DND-41 (cell line): ENCODE data around the gene LTBP1.

Source experiments
- CTCF ChIP-seq: IDR thresholded peaks from 2 replicates; pipeline ENCODE4 v1.5.1; 2012; ENCODE audit warnings: borderline replicate concordance, low read length, moderate library complexity, mild to moderate bottlenecking; ENCODE audit not compliant: poor library complexity, severe bottlenecking; ENCODE audit errors: extremely low read depth
- EZH2 ChIP-seq: IDR thresholded peaks from 3 replicates; pipeline ENCODE4 v1.6.1; 2012; ENCODE audit warnings: borderline replicate concordance, low read depth, mild to moderate bottlenecking, moderate library complexity, low read length, inconsistent platforms; ENCODE audit not compliant: severe bottlenecking

DNA sequence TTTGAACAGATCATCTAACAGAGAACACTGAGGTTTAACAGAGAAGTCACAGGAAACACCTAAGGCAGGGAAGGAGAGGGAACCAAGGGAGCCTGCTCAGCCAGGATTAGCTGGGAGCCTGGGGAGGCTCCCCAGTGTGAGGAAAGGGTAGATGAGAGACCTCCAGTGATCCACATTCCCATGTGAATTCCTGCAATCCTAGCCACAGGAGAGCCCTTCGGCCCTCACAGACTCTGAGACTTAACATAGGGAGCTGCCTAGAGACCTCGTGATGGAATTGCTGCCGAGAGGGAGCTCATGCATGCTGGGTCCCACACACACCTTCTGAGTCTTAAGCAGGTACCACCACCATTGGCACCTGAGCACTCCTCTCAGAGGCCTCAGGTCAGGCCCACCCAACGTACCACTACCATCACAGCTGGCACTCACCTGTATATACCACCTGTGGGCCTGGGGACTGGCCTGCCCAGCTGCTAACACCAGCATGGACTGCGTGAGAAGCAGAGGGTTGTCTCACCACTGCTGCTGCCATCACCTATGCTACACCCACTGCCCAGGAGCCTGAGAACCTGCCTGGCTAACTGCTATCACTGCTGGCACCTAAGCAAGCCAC is 303.8 kb downstream of the LTBP1 start:
- TF ChIP-seq CTCF (no peak), EZH2 (no peak)
